ENCODE results near the gene GPR152. TPM values are rescaled to one million over a fixed set of nuclear protein-coding genes. Genes with fewer than 3 reads are reported as not detected.

The GPR152 gene
- total and polyA plus RNA-seq, 2 of the 8 experiments (the other 6 are each of a cell fraction or from before 2014, with no cell fraction given): not detected

DNA sequence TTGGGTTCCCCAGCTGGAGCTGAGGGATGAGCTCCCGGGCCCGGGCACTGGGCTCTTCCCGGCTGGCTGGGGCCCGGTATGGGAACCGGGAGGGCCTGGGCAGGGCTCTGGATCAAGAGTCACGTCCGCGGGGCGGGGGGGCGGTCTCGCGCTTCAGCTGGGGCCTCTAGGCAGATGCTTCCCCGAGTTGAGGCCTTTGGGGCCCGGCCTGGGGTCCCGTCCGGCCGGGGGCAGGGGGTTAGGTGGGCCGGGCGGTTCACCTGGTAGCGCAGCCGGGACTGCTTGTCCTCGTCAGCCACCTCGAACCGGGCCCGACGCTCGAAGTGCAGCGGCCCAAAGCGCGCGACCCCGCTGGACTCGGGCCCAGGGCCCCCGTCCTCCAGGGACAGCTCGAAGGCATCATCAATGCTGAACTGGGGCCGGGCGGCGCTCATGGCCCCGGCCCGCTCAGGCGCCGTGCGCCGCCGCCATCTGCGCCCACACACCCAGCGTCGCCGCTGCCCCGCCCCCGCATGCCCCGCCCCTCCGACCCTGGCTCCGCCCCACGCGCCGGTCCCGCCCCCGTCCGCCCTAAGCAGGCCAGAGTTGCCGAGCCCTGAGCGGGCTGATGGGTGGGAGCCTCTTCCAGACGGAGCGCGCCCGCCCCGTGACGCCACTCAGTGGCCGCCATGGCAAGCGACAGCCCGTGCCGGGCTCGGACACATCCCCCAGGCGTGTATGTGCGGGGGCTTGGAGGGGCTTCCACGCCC lies 16.4 kb upstream of the GPR152 start, which contains the start of gene TMEM134 (continued):
- TF ChIP-seq POLR2AphosphoS5 (IDR thresholded peaks at IDR 0.05; ENCODE audit: low read depth, low read length) (peak; percentile 72), TAF1 (IDR thresholded peaks at IDR 0.05; ENCODE audit: low read depth, low read length) (peak; percentile 77), CHD1 (IDR thresholded peaks at IDR 0.05; ENCODE audit: low read depth, low read length) (no peak), PHF8 (conservative IDR thresholded peaks at IDR 0.05; ENCODE audit: low read depth, low read length) (peak; percentile 72), TBP (IDR thresholded peaks at IDR 0.05; ENCODE audit: low read depth, low read length) (peak; percentile 60; the same call in 1 of the 2 replicates), SRF (IDR thresholded peaks at IDR 0.05; ENCODE audit: low read depth, low read length) (peak; percentile 88), RAD21 (IDR thresholded peaks at IDR 0.05 in 1 of 2, conservative IDR thresholded peaks at IDR 0.05 in 1 of 2; ENCODE audit: low read depth in 2 of 2, low read length in 2 of 2) (peak; percentile 57 to 72), BRCA1 (IDR thresholded peaks at IDR 0.05; ENCODE audit: low read depth, low read length) (peak; percentile 27; the same call in 1 of the 2 replicates), JUND (IDR thresholded peaks at IDR 0.05; ENCODE audit: low read length) (peak; percentile 54; the same call in 1 of the 2 replicates), SP4 (IDR thresholded peaks at IDR 0.05; ENCODE audit: low read length) (peak; percentile 80; the same call in 1 of the 2 replicates), EGR1 (IDR thresholded peaks at IDR 0.05; ENCODE audit: borderline replicate concordance, low read depth, low read length) (peak; percentile 88), RFX5 (IDR thresholded peaks at IDR 0.05; ENCODE audit: borderline replicate concordance, low read depth, low read length) (no peak), BACH1 (IDR thresholded peaks at IDR 0.05; ENCODE audit: low read length) (peak; percentile 68), SIN3A (conservative IDR thresholded peaks at IDR 0.05 in 1 of 2, IDR thresholded peaks at IDR 0.05 in 1 of 2; ENCODE audit: low read depth in 1 of 2, low read length in 2 of 2) (peak; percentile 78 to 90; a peak in 2 of 4 replicates), POLR2A (IDR thresholded peaks at IDR 0.05; ENCODE audit: control extremely low read depth in 1 of 2, low read depth in 2 of 2, low read length in 2 of 2) (peak; percentile 57 to 84), HDAC2 (IDR thresholded peaks at IDR 0.05; ENCODE audit: borderline replicate concordance in 1 of 2, low read depth in 2 of 2, low read length in 2 of 2) (0 out of 4 replicates have a peak, but pooled peaks of 1 of the 2 experiments have one; percentile 13), CHD2 (IDR thresholded peaks at IDR 0.05; ENCODE audit: low read length) (peak; percentile 47; the same call in 1 of the 2 replicates), TEAD4 (IDR thresholded peaks at IDR 0.05; ENCODE audit: low read depth, low read length) (0 out of 2 replicates have a peak, but pooled peaks have one; percentile 15), KDM5A (IDR thresholded peaks at IDR 0.05; ENCODE audit: low read length) (no peak), GABPA (IDR thresholded peaks at IDR 0.05; ENCODE audit: borderline replicate concordance, insufficient read depth, low read length) (0 out of 2 replicates have a peak, but pooled peaks have one; percentile 43)
- TF ChIP-seq, protein P1, sequence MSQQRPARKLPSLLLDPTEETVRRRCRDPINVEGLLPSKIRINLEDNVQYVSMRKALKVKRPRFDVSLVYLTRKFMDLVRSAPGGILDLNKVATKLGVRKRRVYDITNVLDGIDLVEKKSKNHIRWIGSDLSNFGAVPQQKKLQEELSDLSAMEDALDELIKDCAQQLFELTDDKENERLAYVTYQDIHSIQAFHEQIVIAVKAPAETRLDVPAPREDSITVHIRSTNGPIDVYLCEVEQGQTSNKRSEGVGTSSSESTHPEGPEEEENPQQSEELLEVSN (IDR thresholded peaks at IDR 0.05): no peak

All from H1 (cell line).